Liver (tissue), 3 donors: ENCODE results near the gene TADA2A.

Experiments used
- EGR1 ChIP-seq, 2 donors: IDR thresholded peaks; 2 replicates each; pipeline ENCODE4 v1.6.1; 2016 to 2018; ENCODE audit warnings: antibody characterized with exemption in 2 of 2, low read depth in 2 of 2
- FOXA2 ChIP-seq: IDR thresholded peaks from 2 replicates; pipeline ENCODE4 v1.6.1; 2016; ENCODE audit warnings: antibody characterized with exemption
- GABPA ChIP-seq, 2 donors: IDR thresholded peaks in 1 of 2; conservative IDR thresholded peaks in 1 of 2; 2 replicates each; pipeline ENCODE4 v1.6.1; 2016; ENCODE audit warnings: antibody characterized with exemption in 2 of 2, mild to moderate bottlenecking in 1 of 2, moderate library complexity in 1 of 2
- JUND ChIP-seq, 2 donors: IDR thresholded peaks; 2 replicates each; pipeline ENCODE4 v1.6.1; 2016; ENCODE audit warnings: antibody characterized with exemption in 2 of 2
- RAD21 ChIP-seq, 2 donors: IDR thresholded peaks; 2 replicates each; pipeline ENCODE4 v1.6.1; 2016; ENCODE audit warnings: antibody characterized with exemption in 2 of 2, mild to moderate bottlenecking in 2 of 2
- REST ChIP-seq: IDR thresholded peaks from 2 replicates; pipeline ENCODE4 v1.6.1; 2016; ENCODE audit warnings: antibody characterized with exemption, mild to moderate bottlenecking
- RXRA ChIP-seq, 2 donors: IDR thresholded peaks; 2 replicates each; pipeline ENCODE4 v1.6.1; 2017 to 2018; ENCODE audit warnings: antibody characterized with exemption in 2 of 2, mild to moderate bottlenecking in 1 of 2
- TAF1 ChIP-seq: conservative IDR thresholded peaks from 2 replicates; pipeline ENCODE4 v1.6.1; 2016; ENCODE audit warnings: antibody characterized with exemption, mild to moderate bottlenecking
- YY1 ChIP-seq: IDR thresholded peaks from 2 replicates; pipeline ENCODE4 v1.6.1; 2016; ENCODE audit warnings: antibody characterized with exemption, mild to moderate bottlenecking
- ZBTB33 ChIP-seq: IDR thresholded peaks from 2 replicates; pipeline ENCODE4 v1.6.1; 2016; ENCODE audit warnings: antibody characterized with exemption
- TF ChIP-seq, protein P1 (sequence below): fragments of 150-350 bp; IDR thresholded peaks from 2 replicates; pipeline ENCODE4 v1.5.1; 2017; ENCODE audit warnings: improper control_type of control experiment, low read depth, low read length; ENCODE audit not compliant: missing input control
- TF ChIP-seq, protein P2 (sequence below): IDR thresholded peaks from 2 replicates; pipeline ENCODE4 v1.6.1; 2016; ENCODE audit warnings: antibody characterized with exemption
- donor health status: healthy.
- donor health status: healthy.

- no peak for TF ChIP-seq REST
- no peak for TF ChIP-seq TAF1
- TF ChIP-seq, protein P1, sequence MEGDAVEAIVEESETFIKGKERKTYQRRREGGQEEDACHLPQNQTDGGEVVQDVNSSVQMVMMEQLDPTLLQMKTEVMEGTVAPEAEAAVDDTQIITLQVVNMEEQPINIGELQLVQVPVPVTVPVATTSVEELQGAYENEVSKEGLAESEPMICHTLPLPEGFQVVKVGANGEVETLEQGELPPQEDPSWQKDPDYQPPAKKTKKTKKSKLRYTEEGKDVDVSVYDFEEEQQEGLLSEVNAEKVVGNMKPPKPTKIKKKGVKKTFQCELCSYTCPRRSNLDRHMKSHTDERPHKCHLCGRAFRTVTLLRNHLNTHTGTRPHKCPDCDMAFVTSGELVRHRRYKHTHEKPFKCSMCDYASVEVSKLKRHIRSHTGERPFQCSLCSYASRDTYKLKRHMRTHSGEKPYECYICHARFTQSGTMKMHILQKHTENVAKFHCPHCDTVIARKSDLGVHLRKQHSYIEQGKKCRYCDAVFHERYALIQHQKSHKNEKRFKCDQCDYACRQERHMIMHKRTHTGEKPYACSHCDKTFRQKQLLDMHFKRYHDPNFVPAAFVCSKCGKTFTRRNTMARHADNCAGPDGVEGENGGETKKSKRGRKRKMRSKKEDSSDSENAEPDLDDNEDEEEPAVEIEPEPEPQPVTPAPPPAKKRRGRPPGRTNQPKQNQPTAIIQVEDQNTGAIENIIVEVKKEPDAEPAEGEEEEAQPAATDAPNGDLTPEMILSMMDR = no peak
- no peak for TF ChIP-seq GABPA (IDR thresholded peaks at IDR 0.05 in 1 of 2, conservative IDR thresholded peaks at IDR 0.05 in 1 of 2)
- no peak for TF ChIP-seq RXRA (IDR thresholded peaks at IDR 0.05)
- TF ChIP-seq EGR1 (IDR thresholded peaks at IDR 0.05; ENCODE audit: low read depth in 2 of 2) = no peak
- TF ChIP-seq, protein P2, sequence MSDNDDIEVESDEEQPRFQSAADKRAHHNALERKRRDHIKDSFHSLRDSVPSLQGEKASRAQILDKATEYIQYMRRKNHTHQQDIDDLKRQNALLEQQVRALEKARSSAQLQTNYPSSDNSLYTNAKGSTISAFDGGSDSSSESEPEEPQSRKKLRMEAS = no peak
- TF ChIP-seq RAD21 (IDR thresholded peaks at IDR 0.05) = no peak
- no peak for TF ChIP-seq FOXA2
- no peak for TF ChIP-seq YY1
- TF ChIP-seq ZBTB33 = no peak
- no peak for TF ChIP-seq JUND (IDR thresholded peaks at IDR 0.05)
These were observed 52.1 kb downstream of the TADA2A start for GRCh38 chr17:37458805-37459204.
